ENCODE results near the gene EMILIN2.
"Not testable (repeated sequence)": the region's sequence is repeated elsewhere in the genome, so short reads cannot be mapped to it uniquely, and the experiment has no call there.

Gene EMILIN2

GRCh38 chr18:2846636-2847316 is at the start of gene EMILIN2:
EMILIN2 (plus strand) TSS chr18:2847006; CDS start chr18:2847189, 183 bp downstream.
- no peak for DNase-seq

GRCh38 chr18:2797951-2798350 is 48.9 kb upstream of the EMILIN2 start:
- no peak for DNase-seq

- DNase-seq = no peak
Measured at GRCh38 chr18:2799369-2799768, 47.4 kb upstream of the EMILIN2 start.

- DNase-seq = no peak
Measured at GRCh38 chr18:2805970-2806943, 40.5 kb upstream of the EMILIN2 start.

DNA sequence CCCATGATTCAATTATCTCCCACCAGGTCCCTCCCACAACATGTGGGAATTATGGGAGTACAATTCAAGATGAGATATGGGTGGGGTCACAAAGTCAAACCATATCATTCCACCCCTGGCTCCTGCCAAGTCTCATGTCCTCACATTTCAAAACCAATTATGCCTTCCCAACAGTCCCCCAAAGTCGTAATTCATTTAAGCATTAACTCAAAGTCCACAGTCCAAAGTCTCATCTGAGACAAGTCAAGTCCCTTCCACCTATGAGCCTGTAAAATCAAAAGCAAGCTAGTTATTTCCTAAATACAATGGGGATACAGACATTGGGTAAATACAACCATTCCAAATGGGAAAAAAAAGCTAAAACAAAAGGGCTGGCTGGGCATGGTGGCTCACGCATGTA is 38.2 kb upstream of the EMILIN2 start:
- DNase-seq = not testable (repeated sequence)

DNA sequence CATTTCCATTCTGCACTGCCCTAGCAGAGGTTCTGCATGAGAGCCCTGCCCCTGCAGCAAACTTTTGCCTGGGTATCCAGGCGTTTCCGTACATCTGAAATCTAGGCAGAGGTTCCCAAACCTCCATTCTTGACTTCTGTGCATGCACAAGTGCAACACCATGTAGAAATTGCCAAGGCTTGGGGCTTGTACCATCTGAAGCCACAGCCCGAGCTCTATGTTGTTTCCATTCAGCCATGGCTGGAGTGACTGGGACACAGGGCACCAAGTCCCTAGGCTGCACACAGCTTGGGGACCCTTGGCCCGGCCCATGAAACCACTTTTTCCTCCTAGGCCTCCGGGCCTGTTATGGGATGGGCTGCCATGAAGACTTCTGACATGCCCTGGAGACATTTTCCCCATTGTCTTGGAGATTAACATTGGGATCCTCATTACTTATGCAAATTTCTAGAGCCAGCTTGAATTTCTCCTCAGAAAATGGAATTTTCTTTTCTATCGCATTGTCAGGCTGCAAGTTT is 37.1 kb upstream of the EMILIN2 start:
- DNase-seq = not testable (repeated sequence)

GRCh38 chr18:2811416-2811815 is 35.4 kb upstream of the EMILIN2 start:
- no peak for DNase-seq

- no peak for DNase-seq
Measured at GRCh38 chr18:2814928-2815327, 31.9 kb upstream of the EMILIN2 start.

- no peak for DNase-seq
Measured at GRCh38 chr18:2818281-2818680, 28.5 kb upstream of the EMILIN2 start.

DNA sequence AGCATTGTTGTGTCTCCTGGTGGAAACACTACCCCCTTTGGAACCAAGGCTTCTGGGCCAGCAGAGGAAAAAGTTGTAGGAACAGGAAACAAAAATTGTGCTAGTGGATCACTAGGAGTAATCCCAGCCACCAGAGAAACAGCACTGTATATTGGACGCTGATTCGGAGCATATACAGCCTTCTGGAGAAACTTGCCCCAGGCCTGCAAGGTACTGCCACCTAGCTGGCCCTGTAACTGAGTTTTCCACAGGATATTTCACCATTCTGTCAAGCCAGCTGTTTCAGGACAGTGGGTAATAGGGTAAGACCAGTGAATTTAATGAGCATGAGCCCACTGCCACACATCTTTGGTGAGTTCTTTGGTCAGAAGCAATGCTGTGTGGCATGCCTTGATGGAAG is 25.1 kb upstream of the EMILIN2 start:
- DNase-seq = no peak

DNA sequence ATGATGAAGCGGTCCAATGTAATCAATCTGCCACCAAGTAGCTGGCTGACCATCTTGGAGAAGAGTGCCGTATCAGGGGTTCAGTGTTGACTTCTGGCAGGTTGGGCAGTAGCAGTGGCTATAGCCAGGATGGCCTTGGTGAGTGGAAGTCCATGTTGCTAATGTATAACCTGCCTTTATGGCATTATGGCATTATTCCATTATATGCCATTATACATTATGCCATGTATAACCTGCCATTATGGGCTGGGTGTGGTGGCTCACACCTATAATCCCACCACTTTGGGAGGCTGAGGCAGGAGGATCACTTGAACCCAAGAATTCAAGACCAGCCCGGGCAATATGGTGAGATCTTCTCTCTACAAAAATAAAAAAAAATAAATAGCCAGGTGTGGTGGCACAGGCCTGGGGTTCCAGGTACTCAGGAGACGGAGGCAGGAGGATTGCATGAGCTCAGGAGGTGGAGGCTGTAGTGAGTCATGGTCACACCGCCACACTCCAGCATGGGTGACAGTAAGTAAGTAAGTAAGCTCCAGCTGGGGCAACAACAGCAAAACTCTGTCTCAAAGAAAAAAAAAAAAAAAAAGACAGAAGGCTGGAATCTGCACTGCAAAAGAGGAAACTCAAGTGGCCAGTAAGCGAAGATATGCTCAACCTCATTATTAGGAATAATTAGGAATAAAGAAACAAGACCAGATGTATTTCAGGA is 24.4 kb upstream of the EMILIN2 start:
- DNase-seq = no peak

DNA sequence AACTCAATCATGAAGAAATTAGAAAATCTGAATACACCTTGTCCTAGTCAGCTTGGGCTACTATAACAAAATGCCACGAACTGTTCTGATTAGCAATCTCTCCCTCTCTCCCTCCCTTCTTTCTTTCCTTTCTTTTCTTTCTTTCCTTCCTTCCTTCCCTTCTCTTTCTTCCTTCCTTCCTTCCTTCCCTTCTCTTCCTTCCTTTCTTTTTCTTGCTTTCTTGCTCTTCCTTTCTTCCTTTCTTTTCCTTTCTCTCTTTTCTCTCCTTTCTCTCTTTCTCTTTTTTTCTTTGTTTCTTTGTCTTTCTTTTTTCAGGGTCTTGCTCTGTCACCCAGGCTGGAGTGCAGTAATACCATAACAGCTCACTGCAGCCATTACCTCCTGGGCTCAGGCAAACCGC is 23.6 kb upstream of the EMILIN2 start:
- DNase-seq = no peak

DNA sequence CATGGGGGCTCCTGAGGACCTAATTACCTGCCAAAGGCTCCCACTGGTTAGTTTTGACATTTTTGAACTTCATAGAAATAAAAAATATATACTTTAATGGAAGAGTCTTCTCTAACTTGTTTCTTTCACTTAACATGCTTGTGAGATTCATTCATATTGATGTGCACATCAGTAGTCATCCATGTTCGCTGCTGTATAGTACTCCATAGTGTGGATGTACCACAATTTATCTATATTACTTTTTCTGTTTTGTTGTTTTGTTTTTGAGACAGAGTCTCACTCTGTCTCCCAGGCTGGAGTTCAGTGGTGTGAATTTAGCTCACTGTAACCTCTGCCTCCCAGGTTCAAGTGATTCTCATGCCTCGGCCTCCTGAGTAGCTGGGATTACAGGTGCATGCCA is 22.8 kb upstream of the EMILIN2 start:
- DNase-seq = no peak

DNA sequence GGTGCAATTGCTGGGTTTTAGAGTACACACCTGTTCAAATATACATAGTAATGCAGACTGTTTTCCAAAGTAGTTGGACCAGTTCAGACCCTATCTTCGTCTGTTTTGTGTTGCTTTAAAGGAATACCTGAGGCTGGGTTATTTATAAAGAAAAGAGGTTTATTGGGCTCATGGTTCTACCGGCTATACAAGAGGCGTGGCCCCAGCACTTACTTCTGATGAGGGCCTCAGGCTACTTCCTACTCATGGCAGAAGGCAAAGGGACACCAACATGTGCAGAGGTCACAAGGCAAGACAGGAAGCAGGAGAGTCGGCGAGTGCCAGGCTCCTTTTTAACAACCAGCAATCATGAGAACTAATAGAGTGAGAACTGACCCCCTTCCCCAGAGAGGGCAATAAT is 21.9 kb upstream of the EMILIN2 start:
- DNase-seq = no peak

DNA sequence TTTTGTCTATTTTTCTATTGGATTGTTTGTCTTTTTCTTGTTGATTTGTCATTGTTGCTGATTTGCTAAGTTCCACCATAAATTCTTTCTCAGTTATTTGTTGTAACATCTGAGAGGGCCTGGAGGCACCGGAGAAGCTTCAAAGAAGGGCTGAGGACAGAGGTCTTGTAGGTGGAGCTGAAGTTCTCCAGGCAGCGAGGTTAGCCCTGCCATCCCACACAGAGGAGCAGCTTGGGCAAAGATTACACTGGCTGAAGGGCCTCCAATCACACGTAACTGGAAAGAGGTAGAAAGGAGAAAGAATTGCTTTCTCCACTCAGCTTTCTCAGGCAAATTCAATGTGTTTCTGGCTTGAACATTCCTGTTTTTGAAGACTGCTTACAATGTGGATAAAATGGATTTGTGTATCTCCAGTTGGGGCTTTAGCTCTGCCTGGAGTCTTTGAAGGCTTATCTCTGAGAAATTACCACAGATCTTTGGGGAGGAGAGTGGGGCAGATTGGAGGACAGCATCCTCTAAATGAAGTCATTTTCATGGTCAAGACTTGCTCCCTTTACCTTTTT is 21.1 kb upstream of the EMILIN2 start:
- no peak for DNase-seq

DNA sequence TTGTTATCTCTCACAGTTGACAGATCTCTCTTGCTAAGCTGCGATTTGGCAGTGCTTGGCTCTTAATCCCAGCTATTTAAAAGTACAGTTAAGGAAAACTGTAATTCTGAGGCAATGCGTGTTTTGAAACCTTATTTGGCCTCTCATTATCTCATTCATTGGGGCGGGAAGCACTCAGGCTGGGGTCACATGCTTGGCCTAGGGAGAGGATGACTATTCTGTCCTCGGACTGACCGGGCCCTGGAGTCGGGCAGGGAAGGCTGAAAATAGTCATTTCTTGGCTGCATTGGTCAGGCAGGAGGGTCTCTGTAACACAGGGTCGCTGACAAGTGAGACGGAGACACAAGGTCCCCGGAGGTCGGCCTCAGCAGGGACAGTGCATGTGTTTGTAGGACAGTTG is 20.2 kb upstream of the EMILIN2 start:
- DNase-seq = no peak

DNA sequence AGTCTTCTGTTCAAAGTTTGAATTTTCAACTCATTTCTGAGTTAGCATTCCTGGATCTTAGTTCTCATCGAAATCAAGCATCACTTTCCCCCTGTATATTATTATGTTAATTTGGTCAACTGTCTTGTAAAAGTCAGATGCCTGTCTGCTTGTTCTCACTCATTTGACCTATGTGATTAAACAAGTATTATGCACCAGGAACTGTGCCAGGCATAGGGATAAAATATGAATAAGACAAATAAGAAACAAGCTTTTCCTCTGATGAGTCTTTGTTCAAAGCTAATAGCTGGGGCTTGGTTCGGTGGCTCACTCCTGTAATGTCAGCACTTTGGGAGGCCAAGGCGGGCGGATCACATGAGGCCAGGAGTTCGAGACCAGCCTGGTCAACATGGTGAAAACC is 19.7 kb upstream of the EMILIN2 start:
- DNase-seq = no peak

DNA sequence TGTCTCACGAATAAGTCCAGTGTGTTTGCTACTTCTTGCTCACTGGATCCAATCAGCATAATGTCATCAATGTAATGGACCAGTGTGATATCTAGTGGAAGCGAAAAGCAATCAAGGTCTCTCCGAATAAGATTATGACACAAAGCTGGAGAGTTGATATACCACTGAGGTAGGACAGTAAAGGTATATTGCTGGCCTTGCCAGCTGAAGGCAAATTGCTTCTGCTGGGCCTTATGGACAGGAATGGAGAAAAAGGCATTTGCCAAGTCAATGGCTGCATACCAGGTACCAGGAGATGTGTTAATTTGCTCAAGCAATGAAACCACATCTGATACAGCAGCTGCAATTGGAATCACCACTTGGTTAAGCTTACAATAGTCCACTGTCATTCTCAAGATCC is 10.7 kb upstream of the EMILIN2 start:
- DNase-seq = not testable (repeated sequence)

GRCh38 chr18:2837290-2837689 is 9.5 kb upstream of the EMILIN2 start:
- DNase-seq = not testable (repeated sequence)

DNA sequence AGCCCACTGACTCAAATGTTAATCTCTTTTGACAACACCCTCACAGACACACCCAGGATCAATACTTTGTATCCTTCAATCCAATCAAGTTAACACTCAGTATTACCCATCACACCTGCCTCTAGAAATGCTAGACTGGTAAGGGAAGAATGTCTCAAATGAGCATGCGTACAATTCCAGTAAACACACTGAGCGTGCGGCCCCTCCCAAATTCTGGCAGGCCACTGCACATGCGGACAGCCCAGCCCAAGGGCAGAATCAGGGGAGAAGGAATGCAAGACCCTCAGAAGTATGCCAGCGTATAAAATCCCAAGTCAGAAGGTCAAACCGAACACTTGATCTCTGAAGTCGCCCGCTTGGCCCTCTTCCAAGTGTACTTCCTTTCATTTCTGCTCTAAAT is 7.6 kb upstream of the EMILIN2 start:
- DNase-seq = no peak

DNA sequence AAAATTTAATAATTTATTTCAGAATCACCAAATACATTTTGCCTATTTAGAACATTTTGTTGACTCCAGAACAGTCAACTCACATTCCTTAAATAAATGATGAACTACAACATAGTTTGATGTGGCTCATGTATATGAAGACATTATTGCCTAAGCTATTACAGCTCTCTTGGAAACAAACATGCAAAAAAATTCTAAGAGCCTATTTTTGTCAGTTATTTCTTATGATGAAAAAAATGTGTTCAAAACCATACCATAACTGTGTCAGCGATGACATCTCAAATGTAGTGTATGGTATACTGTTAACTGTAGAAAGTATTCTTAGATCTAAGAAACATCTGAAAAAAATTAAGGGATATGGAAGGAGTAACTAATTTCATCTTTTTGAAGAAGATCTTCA is 6.3 kb upstream of the EMILIN2 start:
- DNase-seq = no peak

- no peak for DNase-seq
Measured at GRCh38 chr18:2843146-2843545, 3.7 kb upstream of the EMILIN2 start.

DNA sequence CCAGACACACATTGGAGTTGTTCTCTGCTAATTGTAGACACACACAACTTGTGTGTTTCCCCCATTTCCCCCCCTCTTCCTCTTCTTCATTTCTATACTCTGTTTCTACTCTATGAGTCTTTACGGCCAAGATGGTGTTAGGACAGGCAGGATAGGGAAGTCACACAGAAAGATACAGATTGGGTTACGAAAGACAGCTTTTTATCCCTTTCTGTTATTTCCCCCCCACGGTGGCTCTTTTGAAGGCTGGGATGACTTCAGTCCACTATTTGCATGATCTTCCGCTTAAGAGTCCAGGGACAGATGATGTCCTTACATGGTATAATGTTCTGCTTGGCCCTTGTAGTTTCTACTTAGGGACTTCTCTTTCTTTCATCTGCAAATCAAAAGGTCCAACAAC is 1.6 kb upstream of the EMILIN2 start:
- no peak for DNase-seq

Data from hippocampal formation (tissue), 2 donors.